ENCODE data around the gene RPS27L. TPM values are rescaled to one million over a fixed set of nuclear protein-coding genes. Genes with fewer than 3 reads are reported as not detected.

RPS27L gene
- polyA plus RNA-seq, 2 of the 4 experiments (the other 2 are of a cell fraction) = 609 to 748 TPM

Other genes starting within 250 kb of the RPS27L start
- gene TPM1, start 114.7 kb downstream of the RPS27L start, polyA plus RNA-seq (2011; rRNA removed) = 777 and 894 TPM in 2 replicates
- 954 to 1,229 TPM (median 1,043 TPM) in 3 replicates for gene TPM1, start 114.7 kb downstream of the RPS27L start, polyA plus RNA-seq (2017; fragmentation: RNase III; extraction: RNeasy Plus Mini Kit Qiagen cat#74134 plus additional on column Dnase treatment)
- 31.0 and 59.6 TPM in 2 replicates for gene LACTB, start 35.6 kb downstream of the RPS27L start, polyA plus RNA-seq (2011; rRNA removed)
- 56.5 to 69.8 TPM (median 56.7 TPM) in 3 replicates for gene LACTB, start 35.6 kb downstream of the RPS27L start, polyA plus RNA-seq (2017; fragmentation: RNase III; extraction: RNeasy Plus Mini Kit Qiagen cat#74134 plus additional on column Dnase treatment)
- 28.8 and 41.4 TPM in 2 replicates for gene RAB8B, start 32.1 kb upstream of the RPS27L start, polyA plus RNA-seq (2011; rRNA removed)
- 19.5 to 22.2 TPM (median 21.5 TPM) in 3 replicates for gene RAB8B, start 32.1 kb upstream of the RPS27L start, polyA plus RNA-seq (2017; fragmentation: RNase III; extraction: RNeasy Plus Mini Kit Qiagen cat#74134 plus additional on column Dnase treatment)
- gene APH1B, start 120.1 kb upstream of the RPS27L start, polyA plus RNA-seq (2011; rRNA removed) = 25.3 and 28.5 TPM in 2 replicates
- gene APH1B, start 120.1 kb upstream of the RPS27L start, polyA plus RNA-seq (2017; fragmentation: RNase III; extraction: RNeasy Plus Mini Kit Qiagen cat#74134 plus additional on column Dnase treatment) = 14.0 to 19.8 TPM (median 16.4 TPM) in 3 replicates
- gene CA12, start 224.4 kb upstream of the RPS27L start, polyA plus RNA-seq (2011; rRNA removed) = 323 and 389 TPM in 2 replicates
- 122 to 129 TPM (median 126 TPM) in 3 replicates for gene CA12, start 224.4 kb upstream of the RPS27L start, polyA plus RNA-seq (2017; fragmentation: RNase III; extraction: RNeasy Plus Mini Kit Qiagen cat#74134 plus additional on column Dnase treatment)